Measurements from ENCODE around the gene SUFU.
"Not testable (repeated sequence)": the region's sequence is repeated elsewhere in the genome, so short reads cannot be mapped to it uniquely, and the experiment has no call there.

Gene SUFU

DNA sequence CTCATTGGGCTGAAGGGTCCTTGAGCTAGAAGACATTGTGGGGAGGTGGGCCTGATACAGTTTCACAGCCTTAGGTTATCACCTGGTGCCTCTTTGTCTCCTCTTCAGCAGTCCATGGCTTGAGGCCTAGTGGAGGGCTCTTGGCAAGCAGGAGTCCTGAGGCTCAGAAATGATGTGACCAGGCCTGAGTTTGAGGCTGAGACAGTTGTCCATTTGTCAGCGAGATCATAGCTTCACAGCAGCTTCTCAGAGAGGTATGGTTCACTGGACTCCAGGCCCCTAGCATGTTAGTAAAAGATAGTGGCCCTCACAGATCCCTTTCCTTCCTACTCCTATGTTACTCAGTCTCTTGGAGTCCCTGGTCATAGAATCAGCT, 19.1 kb downstream of the SUFU start:
- no peak for DNase-seq (ENCODE audit: low spot score)
- POLR2A ChIA-PET (ENCODE audit: low non-redundant PET), result no interaction called here
- no peak overlapping the region for H3K27ac ChIP-seq
- TF ChIP-seq, protein P1, sequence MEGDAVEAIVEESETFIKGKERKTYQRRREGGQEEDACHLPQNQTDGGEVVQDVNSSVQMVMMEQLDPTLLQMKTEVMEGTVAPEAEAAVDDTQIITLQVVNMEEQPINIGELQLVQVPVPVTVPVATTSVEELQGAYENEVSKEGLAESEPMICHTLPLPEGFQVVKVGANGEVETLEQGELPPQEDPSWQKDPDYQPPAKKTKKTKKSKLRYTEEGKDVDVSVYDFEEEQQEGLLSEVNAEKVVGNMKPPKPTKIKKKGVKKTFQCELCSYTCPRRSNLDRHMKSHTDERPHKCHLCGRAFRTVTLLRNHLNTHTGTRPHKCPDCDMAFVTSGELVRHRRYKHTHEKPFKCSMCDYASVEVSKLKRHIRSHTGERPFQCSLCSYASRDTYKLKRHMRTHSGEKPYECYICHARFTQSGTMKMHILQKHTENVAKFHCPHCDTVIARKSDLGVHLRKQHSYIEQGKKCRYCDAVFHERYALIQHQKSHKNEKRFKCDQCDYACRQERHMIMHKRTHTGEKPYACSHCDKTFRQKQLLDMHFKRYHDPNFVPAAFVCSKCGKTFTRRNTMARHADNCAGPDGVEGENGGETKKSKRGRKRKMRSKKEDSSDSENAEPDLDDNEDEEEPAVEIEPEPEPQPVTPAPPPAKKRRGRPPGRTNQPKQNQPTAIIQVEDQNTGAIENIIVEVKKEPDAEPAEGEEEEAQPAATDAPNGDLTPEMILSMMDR (conservative IDR thresholded peaks at IDR 0.05; ENCODE audit: low read depth), result no peak
- CTCF ChIA-PET, result interaction anchor here (0.8 to 1.0 kb wide), 2 partner anchors 25 to 122 kb away, joined by 3 read pairs; no protein-coding TSS in a partner anchor

DNA sequence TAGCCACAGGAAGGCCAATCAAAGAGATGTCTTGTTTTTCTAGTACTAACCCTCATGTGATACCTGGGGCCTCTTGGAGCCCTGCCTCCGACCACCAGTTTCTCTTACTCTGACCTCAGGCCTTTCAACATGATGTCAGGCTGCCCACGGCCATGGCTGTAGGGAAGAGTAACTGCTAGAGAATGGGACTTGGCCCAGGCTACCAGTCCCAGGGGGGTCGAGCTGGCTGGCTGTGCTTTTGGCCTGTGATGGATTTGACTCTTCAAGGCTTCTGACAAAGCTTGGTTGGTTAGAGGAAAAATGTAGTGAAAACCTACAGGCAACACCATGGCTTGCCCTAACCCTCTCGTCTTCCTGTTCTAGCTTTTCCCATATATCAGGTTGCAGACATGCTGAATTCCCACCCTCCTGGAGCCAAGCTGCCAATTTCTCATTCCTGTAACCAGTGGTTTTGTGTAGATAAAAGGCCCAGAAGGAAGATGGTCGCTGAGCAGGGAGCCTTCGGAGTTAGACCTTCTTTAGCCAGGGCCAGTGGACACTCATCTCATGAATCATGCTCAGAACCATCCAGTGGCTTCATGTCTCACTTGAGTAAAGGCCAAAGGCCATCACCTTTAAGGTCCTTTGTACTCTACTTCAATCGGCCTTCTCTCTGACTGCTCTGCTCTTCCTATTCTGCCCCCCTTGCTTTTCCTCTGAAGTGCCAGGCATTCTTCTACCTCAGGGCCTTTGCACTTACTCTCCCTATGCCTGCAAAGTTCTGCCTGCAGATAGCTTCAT, 19.7 kb downstream of the SUFU start:
- TF ChIP-seq, protein P1 (conservative IDR thresholded peaks at IDR 0.05; ENCODE audit: low read depth), result no peak
- ChIA-PET CTCF (interaction anchor here (1.0 kb wide), 1 partner anchor 122 kb away, joined by 3 read pairs; no protein-coding TSS in a partner anchor), POLR2A (ENCODE audit: low non-redundant PET) (no interaction called here)
- no peak for DNase-seq (ENCODE audit: low spot score)
- no peak overlapping the region for H3K27ac ChIP-seq

DNA sequence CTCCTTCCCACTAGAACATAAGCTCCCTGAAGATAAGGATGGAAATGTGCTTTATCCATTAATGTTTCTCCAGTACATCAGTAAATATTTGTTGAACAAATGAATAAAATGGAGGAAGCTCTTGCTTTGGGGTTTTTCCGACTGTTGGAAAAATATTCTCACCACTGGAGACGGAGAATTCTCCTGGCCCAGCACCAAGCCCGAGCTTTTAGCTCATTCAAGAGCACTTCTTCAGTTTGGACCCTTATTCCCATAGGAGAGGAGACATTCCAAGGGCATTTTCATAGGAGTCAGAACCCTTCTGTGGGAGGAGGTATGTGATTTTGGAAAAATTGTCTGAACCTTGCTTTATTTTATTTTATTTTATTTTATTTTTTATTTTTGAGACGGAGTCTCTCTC, 21.0 kb downstream of the SUFU start:
- ChIA-PET CTCF (interaction anchor here (0.6 kb wide), 2 partner anchors 24 to 59 kb away, joined by 5 to 6 read pairs; no protein-coding TSS in a partner anchor), POLR2A (ENCODE audit: low non-redundant PET) (interaction anchor here (0.7 kb wide), 1 partner anchor 108 kb away, joined by 3 read pairs; no protein-coding TSS in a partner anchor)
- H3K27ac ChIP-seq, result no peak overlapping the region

DNA sequence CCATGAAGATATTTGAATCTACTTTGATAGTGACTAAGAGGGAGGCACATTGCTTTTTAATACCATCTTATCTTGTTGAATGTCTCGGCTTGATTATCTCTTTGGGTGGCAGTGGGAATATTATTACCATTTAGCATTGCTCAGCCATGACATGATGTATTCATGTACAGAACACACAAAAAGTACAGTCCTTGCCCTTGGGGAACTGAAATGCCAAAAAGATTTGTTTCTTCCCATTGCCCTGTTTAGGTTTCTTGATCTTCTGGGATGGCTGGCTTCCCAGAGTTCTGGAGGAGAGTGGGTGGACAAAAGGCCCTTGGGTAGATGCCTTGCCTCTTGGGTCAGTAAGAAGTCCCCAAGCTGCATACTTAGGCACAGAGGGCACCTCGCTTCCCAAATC, 23.8 kb downstream of the SUFU start:
- CTCF ChIA-PET, result no interaction called here
- no peak for DNase-seq (ENCODE audit: low spot score)
- TF ChIP-seq, protein P1 (conservative IDR thresholded peaks at IDR 0.05; ENCODE audit: low read depth), result no peak
- POLR2A ChIA-PET (ENCODE audit: low non-redundant PET), result no interaction called here
- H3K27ac ChIP-seq, result no peak overlapping the region

More for the DNA sequence above, 21.0 kb downstream of the SUFU start:
- DNase-seq (ENCODE audit: low spot score), result no peak
- TF ChIP-seq, protein P1 (conservative IDR thresholded peaks at IDR 0.05; ENCODE audit: low read depth), result no peak

DNA sequence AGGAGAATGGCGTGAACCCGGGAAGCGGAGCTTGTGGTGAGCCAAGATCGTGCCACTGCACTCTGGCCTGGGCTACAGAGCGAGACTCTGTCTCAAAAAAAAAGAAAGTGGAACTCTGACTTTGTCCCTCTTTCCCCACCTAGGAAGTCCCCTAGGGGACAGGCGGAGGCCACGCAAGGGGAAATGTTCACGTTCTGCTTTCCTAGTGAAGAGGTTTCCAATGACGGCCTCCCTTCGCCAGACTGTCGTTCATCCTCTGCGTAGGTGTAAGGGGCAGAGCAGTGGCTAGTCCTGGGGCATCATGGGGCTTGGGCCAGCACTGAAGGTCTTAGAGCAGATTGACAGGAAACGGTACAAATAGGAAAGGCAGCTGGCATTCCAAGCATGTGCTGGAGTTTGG, 30.6 kb downstream of the SUFU start:
- H3K27ac ChIP-seq, result no peak overlapping the region
- ChIA-PET POLR2A (ENCODE audit: low non-redundant PET) (no interaction called here), CTCF (no interaction called here)
- DNase-seq (ENCODE audit: low spot score), result no peak
- TF ChIP-seq, protein P1 (conservative IDR thresholded peaks at IDR 0.05; ENCODE audit: low read depth), result no peak

DNA sequence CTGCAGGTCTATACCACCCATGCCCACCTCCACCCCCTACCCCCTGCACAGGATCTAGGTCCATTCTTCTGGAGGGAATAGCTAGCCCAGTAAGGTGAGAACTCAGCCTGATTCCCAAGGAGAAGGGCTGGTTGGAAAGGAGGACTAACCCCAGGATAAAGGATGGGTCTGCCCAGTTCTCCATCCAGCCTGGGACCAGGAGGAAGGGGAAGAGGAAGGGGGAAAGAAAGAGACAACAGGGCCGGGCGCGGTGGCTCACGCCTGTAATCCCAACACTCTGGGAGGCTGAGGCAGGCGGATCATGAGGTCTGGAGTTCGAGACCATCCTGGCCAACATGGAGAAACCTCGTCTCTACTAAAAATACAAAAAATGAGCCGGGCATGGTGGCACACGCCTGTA, 31.2 kb downstream of the SUFU start:
- POLR2A ChIA-PET (ENCODE audit: low non-redundant PET), result interaction anchor here (0.5 to 0.7 kb wide), 2 partner anchors 84 to 479 kb away, joined by 4 to 7 read pairs; partner anchors contain the start of gene ARMH3
- H3K27ac ChIP-seq; DNase-seq (ENCODE audit: low spot score); CTCF ChIA-PET: not testable (repeated sequence)
